GM19467 (cell line): ENCODE data around the gene PROX2.
A peak's percentile ranks its signal among the peaks of the same experiment; 100 is the strongest.

Experiments
- ATAC-seq: cut with Tn5 transposase; IDR thresholded peaks from one replicate; pipeline ENCODE4 v1.9.1; 2021; ENCODE audit warnings: mild to moderate bottlenecking, moderate library complexity; ENCODE audit not compliant: unreplicated experiment

Gene PROX2, protein sequence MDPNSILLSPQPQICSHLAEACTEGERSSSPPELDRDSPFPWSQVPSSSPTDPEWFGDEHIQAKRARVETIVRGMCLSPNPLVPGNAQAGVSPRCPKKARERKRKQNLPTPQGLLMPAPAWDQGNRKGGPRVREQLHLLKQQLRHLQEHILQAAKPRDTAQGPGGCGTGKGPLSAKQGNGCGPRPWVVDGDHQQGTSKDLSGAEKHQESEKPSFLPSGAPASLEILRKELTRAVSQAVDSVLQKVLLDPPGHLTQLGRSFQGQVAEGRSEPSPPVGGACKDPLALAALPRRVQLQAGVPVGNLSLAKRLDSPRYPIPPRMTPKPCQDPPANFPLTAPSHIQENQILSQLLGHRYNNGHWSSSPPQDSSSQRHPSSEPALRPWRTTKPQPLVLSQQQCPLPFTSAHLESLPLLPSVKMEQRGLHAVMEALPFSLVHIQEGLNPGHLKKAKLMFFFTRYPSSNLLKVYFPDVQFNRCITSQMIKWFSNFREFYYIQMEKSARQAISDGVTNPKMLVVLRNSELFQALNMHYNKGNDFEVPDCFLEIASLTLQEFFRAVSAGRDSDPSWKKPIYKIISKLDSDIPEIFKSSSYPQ

DNA sequence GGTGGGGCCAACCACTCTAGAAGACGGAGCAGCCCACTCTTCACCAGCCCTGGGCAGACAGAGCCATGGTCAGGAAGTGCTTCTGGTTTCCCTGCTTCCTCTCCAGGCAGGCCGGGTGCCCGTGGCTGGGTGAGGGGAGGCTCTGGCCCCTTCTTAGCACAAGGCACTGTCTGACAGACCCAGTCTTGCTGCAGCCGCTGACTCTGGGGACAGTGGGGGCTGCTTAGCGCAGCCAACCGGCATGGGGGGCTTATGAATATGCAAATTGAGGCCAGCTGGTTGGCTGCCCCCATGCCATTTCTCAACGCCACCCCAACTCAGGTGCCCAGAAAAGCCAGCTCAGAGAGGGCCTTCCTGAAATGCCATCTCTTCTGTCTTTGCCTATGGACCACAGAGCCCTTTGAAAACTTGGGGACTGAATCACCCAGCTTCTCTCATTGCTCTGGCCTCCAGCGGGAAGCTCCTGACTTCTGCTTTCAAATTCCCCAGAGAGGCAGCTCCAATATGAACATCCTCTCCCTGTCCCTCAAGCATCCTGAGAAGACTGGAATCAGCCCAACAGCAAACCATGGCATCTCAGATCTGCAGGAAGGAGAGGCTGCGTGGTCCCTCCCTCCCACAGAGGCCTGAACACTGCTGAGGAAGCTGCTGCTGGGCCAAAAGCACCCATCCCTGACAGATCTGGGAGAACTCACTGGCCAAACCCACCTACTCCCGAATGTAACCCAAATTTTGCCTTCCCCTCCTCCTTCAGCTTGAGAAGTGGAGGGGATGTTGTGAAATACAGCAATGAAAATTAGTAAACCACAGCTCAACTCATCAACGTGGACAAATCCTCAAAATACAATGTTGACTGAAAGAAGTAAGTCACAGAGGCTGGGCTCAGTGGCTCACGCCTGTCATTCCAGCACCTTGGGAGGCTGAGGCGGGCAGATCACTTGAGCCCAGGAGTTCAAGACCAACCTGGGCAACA, at the start of gene PROX2:
Gene PROX2, minus strand, starts transcription at position 205 of the 973 bp plus-strand sequence. CDS start 12,311 bp downstream, outside the sequence.
- ATAC-seq, result no peak

DNA sequence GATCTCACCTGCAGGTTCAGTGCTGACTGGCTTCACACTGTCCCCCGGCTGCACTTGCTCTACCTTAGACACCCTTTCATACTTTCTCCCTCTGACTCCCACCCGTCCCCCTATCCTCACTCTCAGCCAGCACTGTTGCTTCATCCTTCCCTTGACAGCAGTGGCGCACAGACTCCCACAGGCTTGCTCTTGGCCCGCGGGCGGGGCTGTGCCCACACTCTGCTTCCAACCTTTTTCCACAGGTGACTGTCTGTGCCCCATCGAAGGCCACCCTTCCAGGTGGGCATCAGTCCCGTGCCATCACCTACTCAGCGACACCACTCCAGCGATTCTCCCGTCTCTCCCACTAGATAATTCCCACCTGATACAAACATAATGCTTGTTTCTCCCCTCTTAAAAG, 48.1 kb upstream of the PROX2 start:
- no peak for ATAC-seq

DNA sequence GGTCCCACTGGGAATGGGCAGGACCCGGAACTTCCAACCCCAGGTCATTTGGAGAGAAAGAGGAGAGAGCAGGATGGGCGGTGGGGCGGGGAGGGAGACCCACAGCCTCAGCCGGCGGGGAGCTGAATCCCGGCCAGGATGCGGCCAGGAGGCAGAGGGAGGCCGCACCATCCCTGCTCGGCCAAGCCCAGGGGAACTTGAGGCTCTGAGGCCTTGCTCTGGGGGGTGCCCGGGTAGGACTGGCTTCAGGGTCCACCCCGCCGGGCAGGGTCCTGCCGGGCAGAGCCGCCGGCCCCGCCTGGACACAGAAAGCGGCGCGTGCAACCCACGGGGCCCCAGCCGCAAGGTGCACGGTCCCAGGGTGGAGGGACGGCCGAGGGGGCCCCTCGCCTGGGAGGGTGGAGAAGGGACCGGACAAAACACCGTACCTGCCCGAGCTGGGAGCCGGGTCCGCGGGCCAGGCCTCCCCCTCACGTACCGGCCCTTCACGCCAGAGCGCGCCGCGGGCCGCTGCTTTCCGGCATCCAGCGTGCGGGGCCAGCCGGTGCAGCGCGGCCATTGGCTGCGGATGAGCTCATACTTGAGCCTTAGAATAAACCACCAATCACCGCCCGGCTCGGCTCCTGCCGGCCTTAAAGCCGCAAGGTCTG, 46.9 kb upstream of the PROX2 start, which contains the start of gene RPS6KL1:
Gene RPS6KL1, minus strand, starts transcription at position 509 of the 650 bp plus-strand sequence. CDS start 1,719 bp downstream, outside the sequence.
- ATAC-seq, result peak; percentile 89

DNA sequence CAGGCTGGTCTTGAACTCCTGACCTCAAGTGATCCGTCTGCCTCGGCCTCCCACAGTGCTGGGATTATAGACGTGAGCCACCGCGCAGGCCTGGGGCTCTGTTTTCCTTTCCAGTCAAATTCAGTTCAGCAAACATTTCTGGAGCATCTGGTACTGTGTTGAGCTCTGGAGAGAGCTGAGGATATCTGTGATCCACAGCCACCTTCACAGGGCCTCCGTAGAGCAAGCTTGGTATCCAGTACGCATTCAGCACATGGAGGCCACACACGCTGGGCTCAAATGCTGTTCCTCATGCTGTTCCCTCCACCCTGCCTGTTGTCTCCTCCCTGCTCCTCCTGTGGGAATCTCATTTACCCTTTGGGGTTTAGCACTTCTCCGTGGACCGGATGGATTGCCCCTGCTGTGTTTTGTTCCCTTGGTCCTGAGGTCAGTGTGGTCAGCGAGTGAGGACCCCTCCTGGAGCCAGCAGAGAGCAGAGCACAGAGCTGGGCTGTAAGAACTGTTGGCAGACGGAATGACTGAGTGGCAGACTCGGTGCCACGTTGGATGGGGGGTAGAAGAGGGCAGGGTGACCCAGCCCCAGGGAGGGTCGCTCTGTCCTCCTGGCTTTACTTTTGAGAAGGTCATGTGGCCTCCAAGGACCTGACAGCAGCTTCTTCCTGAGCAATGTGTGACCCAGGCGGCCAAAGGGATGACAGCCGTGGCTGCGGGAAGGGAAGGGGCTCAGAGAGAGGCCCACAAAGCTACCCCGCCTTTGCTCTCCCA, 46.2 kb upstream of the PROX2 start:
- ATAC-seq, result no peak

DNA sequence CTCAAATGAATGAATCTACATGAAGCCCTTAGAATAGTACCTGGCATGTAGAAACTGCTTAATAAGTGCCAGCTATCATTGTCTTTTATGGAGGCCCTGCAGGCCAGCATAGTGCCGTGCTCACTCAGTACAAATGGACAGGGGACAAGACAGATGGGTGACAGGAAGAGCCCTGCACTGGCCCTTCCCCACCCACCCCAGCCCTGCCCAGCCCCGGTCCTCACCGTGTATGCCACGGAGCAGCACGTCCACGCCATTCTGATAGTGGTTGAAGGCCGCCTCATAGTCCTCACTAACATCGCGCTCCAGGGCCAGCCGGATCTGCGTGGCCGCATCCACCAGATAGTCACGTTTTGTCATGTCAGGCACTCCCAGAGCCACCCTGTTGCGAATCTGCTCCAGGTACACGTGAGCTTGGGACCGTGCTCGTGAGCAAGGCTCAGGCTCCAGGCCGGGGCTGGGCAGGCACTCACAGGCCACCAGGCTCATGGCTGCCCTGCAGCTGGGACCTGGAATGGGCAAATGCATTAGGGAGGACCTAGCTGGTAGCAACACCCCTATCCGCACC, 45.2 kb upstream of the PROX2 start:
- ATAC-seq, result no peak

DNA sequence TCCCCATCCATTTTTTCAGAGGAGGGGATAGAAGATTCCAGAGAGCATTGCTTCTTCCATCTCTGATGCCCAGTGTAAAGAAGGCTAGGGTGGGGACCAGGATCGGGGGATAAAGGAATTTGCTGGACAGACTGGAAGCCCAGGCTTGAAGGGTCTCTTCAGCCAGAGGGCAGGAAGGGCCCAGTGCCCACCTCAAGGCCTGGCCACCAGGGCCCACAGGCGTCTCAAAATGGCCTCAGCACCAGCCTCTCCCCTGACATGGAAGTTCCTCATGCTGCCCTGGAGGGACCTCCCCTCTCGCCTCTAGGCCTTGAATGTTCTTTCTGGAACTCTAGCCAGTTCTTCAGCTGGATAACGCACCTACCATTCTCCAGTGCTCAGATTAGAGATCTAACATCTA, 44.3 kb upstream of the PROX2 start:
- no peak for ATAC-seq

DNA sequence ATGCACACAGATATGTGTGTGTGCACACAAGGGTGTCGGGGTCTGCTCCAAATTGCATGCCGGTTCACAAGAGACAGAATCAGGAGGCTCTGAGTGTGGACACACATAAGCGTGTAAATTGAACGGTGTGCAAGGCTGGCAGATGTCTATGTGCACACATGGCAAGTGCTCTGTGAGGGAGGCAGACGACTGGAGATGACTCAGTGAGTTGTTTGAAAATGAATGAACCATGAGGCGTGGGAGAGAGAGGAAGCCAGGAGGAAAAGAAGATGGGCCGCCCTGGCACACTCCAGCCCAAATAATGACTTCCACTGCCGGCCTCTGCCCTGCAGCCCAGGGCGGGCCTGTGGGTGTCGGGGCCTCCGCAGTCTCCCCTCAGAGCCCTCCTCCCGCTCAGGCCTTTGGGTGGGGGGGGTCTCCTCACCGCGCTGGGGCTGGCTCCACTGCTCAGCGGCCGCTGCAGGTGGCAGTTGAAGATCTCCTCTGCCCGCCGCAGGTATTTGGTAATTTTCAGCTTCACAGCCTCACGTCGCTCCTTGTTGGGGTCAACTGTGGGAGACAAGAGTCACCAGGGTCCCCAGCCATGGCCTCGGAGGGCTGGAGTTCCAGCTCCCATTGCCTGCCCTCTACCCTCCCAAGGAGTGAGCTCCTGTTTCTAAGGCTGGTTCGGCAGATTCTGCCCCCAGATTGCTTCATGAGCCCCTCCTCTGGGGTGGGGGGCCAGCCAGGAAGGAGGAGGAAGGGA, 43.6 kb upstream of the PROX2 start:
- no peak for ATAC-seq

DNA sequence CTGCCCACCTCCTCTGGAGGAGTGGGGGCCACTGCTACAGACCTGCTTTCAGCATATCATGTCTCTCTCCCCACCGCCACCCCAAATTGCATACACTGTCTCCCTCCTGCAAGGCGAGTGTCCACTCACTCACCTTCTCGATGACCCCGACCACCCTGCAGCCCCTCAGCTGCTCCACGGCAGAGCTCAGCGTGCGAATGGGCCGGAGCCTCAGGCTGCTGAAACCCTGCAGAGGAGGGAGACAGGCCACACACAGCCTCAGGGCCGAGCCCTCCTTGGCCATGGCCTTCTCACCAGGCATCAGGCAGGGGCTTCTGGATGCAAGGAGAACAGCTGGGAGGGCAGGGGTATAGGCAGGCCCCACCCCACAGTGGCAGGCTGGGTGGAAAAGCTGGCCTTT, 42.4 kb upstream of the PROX2 start:
- ATAC-seq, result no peak

DNA sequence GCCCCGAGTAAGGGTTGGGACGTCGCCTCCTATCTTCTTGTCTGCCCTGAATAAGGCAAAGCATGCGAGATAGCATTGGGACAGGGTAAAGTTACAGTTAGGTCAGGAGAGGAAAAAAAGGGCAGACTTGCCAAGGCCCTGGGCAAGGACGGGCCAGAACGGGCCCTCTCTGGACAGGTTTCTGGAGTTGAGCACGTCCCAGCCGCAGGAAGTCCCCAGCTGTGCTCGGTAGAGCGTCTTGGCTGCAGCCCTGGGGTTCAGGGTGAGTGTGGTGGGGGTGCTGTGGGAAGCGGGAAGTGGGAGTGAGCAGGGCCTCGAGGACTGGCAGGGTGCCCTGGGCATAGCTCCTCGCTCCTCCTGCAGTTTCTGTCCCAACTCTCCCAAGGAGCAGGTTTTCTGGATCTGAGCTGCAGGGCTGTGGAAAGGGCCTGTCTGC, 41.7 kb upstream of the PROX2 start:
- no peak for ATAC-seq

DNA sequence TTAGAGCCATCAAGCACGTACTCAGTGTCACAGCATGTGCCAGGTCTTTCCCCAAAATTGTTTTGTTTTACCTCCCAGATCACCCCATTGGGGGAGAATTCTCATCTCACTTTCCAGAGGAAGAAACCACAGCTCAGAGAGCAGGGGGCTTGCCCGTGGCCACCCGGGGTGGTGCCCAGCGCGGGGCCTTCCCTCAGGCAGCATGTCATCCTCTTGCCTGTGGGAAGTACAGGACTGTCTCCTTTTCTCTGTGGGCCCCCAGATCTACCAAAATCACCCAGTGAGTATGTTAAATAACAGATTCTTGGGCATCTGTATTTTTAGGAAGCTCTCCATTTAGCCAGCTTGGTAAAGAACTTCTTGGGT, 41.2 kb upstream of the PROX2 start:
- no peak for ATAC-seq

DNA sequence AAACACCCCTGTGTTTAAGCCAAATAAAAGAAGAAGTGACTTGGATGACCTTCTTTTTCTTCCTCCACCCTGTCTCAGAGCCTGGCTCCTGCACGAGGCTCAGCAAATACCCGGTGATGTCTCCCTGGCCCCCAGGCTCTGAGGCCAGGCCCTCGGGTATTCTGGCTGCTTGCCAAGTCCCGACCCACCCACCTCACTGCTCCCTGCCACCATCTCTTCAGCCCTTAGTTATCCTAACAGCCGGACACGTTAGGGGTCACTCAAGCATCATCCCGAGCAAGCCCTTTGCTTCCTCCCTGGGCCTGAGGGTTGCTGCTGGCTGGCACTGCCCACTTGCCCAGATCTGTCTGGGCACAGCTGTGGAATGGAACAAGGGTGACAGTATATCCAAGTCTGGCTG, 39.9 kb upstream of the PROX2 start:
- ATAC-seq, result no peak

DNA sequence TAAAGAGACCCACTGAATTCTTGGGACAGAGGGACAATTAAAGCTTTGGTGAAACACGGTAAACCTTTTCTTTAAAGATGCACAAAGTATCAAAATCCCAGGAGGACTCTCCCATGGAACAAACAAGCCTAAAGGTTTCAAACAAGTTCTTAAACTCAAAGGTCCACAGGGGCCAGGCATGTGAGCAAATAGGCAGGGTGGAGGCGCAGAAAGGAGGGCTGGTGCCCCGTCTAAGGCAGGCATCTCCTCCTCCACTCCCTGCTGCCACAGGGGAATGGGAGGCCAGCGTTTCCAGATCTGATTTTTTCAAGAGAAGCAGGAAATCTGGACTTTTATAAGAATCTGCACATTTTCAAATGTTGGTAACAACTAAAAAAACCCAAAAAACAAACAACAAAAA, 39.5 kb upstream of the PROX2 start:
- ATAC-seq, result no peak

DNA sequence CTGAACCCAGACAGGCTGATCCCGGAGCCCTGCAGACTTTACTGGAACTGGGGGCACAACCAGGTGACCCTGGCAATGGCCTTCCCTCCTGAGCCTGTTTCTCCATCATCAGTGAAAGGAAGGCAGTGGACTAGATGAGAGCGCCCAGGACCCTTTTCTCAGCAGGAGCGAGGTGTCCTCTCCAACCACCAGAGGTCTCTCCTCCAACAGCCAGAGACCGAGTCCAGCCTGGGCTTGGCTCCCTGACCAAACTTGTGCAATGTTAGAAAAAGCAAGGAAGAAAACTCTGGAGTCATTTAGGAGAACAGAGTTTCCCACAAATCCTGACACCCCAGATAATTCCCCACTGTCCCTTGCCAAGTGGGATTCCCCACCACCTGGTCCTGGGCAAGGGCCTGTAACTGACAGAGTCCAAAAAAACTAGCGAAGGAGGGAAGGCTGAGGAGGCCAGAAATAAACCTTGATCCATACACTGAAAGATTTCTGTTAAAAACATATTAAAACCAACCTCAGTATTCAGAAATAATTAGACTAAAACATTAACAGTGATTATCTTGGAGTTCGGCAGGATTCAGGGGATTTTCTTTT, 38.1 kb upstream of the PROX2 start:
- ATAC-seq, result no peak

DNA sequence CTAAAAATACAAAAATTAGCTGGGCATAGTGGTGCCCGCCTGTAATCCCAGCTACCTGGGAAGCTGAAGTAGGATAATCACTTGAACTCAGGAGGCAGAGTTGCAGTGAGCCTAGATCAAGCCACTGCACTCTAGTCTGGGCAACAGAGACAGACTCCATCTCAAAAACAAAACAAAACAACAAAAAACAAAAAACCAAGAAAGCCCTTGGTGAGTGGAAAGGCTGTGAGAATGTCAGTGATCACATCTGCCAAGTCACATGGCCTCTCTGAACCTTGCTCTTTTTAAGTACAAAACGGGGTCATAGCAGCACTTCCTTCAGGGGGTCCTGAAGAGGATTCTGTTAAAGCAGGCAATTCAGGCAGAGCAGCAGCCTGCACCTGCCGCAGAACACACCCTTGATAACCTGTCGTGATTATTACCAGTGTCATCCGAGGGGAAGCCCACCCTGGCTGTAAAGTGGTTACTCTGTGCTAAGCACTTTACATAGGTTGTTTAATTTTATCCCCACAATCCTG, 37.5 kb upstream of the PROX2 start:
- no peak for ATAC-seq

DNA sequence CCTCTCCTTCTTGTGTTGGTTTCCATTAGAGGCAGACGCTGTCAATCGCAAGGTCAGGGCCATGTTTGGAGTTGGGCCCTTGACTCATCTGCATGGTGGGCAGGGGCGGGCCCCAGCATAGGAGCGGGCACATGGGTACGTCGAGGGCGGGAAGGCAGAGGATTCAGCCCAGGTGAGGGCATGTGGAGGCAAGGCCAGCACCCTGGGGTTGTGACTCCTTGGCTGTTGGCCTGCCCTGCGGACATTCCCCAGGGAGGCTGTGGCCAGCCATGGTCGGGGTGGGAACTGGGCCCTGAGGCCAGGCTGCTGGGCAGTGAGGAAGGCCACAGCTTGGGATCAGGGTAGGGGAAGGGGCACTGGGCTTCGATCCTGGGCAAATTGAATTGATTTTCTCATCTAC, 36.9 kb upstream of the PROX2 start:
- ATAC-seq, result no peak

DNA sequence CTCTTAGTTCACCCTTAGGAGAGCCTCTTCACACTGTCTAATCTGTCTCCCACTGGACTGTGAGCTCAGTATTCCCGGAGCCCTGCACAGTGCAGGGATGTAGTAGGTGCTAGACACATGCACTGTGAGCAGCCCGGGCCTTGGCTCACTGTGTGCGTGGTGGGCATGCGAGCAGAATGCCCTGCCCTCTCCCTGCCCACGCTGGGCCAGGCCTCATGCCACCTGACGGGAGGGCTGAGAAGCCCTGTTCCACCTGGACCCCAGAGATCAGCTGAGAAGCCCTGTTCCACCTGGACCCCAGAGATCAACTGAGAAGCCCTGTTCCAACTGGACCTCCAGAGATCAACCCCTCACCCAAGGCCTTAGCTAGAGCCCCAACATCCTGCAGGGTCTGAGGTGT, 36.2 kb upstream of the PROX2 start:
- no peak for ATAC-seq

DNA sequence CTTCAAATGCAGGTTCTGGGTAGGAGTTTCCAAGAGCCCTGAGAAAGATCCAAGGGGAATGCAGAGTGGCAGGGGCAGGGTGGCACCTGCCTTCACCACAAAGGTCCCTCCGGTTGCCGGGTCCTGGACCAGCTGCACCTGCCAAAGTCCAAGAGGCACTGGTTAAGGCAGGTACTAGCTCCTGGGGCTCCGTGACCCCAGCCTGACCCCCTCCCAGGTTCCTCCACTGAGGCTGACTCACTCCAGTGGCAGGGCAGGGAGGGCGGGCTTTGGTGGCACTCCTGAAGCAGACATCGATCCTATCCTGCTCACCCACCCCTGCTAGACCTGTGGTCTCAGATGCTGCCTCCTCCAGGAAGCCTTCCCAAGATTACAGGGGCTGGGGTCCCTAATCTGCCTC, 35.8 kb upstream of the PROX2 start:
- ATAC-seq, result no peak

DNA sequence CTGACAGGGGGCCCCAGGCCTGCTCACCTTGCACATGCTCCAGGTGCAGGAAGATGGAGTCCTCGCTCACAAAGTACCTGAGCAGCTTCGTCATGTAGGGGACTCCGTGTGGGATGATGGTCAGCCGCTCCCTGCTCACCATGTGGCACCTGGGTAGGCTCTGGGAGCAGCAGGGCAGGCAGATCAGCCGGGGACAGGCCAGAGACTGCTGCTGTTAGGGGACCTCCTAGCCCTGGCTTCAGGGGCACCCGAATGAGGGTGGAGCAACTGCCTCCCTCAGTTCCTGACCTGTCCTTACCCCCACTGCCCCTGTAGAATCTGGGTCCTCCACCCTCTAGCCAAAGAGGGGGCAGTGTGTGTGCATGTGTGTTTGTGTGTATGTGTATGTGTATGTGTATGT, 35.3 kb upstream of the PROX2 start:
- ATAC-seq, result no peak
